ENCODE data around the gene DNAH6.

The DNAH6 gene

GRCh38 chr2:84793641-84794040 is 277.3 kb downstream of the DNAH6 start:
- no peaks in the 10 kb centered on the region for H3F3A ChIP-seq (ENCODE audit: insufficient read depth)
- no peak overlapping the region for H2AFZ ChIP-seq (ENCODE audit: low read depth, low read length, severe bottlenecking)
- H3K4me3 ChIP-seq (ENCODE audit: insufficient read depth, low read length, poor library complexity, severe bottlenecking): no peak overlapping the region
- no peaks in the 10 kb centered on the region for H3K9me3 ChIP-seq (ENCODE audit: insufficient read depth, low read length)
- no peak overlapping the region for H3K27ac ChIP-seq (ENCODE audit: low read depth, low read length)
- no peak overlapping the region for H3K9ac ChIP-seq (ENCODE audit: low read length)
- TF ChIP-seq EZH2phosphoT487 (conservative IDR thresholded peaks at IDR 0.05; ENCODE audit: low read length): no peak
- TF ChIP-seq, protein P1, sequence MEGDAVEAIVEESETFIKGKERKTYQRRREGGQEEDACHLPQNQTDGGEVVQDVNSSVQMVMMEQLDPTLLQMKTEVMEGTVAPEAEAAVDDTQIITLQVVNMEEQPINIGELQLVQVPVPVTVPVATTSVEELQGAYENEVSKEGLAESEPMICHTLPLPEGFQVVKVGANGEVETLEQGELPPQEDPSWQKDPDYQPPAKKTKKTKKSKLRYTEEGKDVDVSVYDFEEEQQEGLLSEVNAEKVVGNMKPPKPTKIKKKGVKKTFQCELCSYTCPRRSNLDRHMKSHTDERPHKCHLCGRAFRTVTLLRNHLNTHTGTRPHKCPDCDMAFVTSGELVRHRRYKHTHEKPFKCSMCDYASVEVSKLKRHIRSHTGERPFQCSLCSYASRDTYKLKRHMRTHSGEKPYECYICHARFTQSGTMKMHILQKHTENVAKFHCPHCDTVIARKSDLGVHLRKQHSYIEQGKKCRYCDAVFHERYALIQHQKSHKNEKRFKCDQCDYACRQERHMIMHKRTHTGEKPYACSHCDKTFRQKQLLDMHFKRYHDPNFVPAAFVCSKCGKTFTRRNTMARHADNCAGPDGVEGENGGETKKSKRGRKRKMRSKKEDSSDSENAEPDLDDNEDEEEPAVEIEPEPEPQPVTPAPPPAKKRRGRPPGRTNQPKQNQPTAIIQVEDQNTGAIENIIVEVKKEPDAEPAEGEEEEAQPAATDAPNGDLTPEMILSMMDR (IDR thresholded peaks at IDR 0.05; ENCODE audit: insufficient read depth, low read length, poor library complexity, severe bottlenecking): no peak
- no peaks in the 10 kb centered on the region for H3K79me2 ChIP-seq (ENCODE audit: insufficient read depth, low read length)
- no peaks in the 10 kb centered on the region for H3K27me3 ChIP-seq (ENCODE audit: low read length)
- no peaks in the 10 kb centered on the region for H3K9me2 ChIP-seq (replicated peaks; ENCODE audit: insufficient read depth, low read length)
- H4K20me1 ChIP-seq (ENCODE audit: low read depth, low read length): no peaks in the 10 kb centered on the region
- H3K4me2 ChIP-seq (ENCODE audit: low read depth, low read length, poor library complexity, severe bottlenecking): no peak overlapping the region
- H3K36me3 ChIP-seq (ENCODE audit: low read length): no peaks in the 10 kb centered on the region

DNA sequence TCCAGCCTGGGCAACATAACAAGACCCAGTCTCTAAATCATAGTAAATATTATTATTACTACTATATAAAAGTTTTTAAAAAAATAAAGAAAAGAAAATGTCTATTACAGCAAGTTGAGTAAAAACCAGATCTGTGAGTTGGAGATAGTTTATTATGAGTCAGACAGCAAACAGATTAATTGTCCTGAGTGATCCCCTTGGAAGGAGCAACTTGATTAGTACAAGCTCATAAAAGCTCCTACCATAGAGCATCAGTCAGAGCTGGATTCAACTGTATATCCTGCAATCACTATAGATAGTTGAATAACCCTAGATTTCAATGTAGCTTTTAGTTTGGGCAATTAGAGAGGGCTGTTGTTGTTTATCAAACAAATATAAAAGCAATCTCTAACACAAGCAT is 280.5 kb downstream of the DNAH6 start:
- Histone ChIP-seq H3K9me3 (ENCODE audit: insufficient read depth, low read length) (no peaks in the 10 kb centered on the region), H4K20me1 (ENCODE audit: low read depth, low read length) (no peaks in the 10 kb centered on the region), H3K4me2 (ENCODE audit: low read depth, low read length, poor library complexity, severe bottlenecking) (no peak overlapping the region), H3K27me3 (ENCODE audit: low read length) (no peaks in the 10 kb centered on the region), H3K27ac (ENCODE audit: low read depth, low read length) (no peak overlapping the region), H3F3A (ENCODE audit: insufficient read depth) (no peaks in the 10 kb centered on the region), H3K36me3 (ENCODE audit: low read length) (no peaks in the 10 kb centered on the region), H3K9ac (ENCODE audit: low read length) (no peak overlapping the region), H3K79me2 (ENCODE audit: insufficient read depth, low read length) (no peaks in the 10 kb centered on the region), H3K9me2 (replicated peaks; ENCODE audit: insufficient read depth, low read length) (no peaks in the 10 kb centered on the region), H3K4me3 (ENCODE audit: insufficient read depth, low read length, poor library complexity, severe bottlenecking) (no peak overlapping the region), H2AFZ (ENCODE audit: low read depth, low read length, severe bottlenecking) (no peak overlapping the region)
- TF ChIP-seq, protein P1 (IDR thresholded peaks at IDR 0.05; ENCODE audit: insufficient read depth, low read length, poor library complexity, severe bottlenecking): no peak
- TF ChIP-seq EZH2phosphoT487 (conservative IDR thresholded peaks at IDR 0.05; ENCODE audit: low read length): no peak

DNA sequence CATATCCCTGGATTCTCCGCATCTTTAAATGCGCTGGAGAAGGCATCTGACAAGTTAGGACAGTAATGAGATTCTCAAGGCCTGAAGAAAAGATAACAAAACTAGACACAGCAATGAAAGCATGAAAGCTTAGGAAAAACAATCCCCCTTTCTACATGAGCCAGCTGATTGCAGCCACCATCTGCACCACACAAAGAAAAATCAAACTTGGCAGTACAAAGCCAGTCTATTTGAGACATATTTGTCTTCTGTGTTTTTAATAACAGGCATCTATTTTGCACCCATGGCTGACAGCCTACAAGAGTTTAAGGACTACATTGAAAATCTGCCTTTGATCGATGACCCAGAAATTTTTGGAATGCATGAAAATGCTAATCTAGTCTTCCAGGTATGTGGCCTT is 281.0 kb downstream of the DNAH6 start:
- Histone ChIP-seq H4K20me1 (ENCODE audit: low read depth, low read length) (no peaks in the 10 kb centered on the region), H3K9ac (ENCODE audit: low read length) (no peak overlapping the region), H3K36me3 (ENCODE audit: low read length) (no peaks in the 10 kb centered on the region), H2AFZ (ENCODE audit: low read depth, low read length, severe bottlenecking) (no peak overlapping the region), H3K9me2 (replicated peaks; ENCODE audit: insufficient read depth, low read length) (no peaks in the 10 kb centered on the region), H3K4me3 (ENCODE audit: insufficient read depth, low read length, poor library complexity, severe bottlenecking) (no peak overlapping the region), H3K27me3 (ENCODE audit: low read length) (no peaks in the 10 kb centered on the region), H3K4me2 (ENCODE audit: low read depth, low read length, poor library complexity, severe bottlenecking) (no peak overlapping the region), H3K79me2 (ENCODE audit: insufficient read depth, low read length) (no peaks in the 10 kb centered on the region), H3K9me3 (ENCODE audit: insufficient read depth, low read length) (no peaks in the 10 kb centered on the region), H3F3A (ENCODE audit: insufficient read depth) (no peaks in the 10 kb centered on the region), H3K27ac (ENCODE audit: low read depth, low read length) (no peak overlapping the region)
- TF ChIP-seq EZH2phosphoT487 (conservative IDR thresholded peaks at IDR 0.05; ENCODE audit: low read length): no peak
- TF ChIP-seq, protein P1 (IDR thresholded peaks at IDR 0.05; ENCODE audit: insufficient read depth, low read length, poor library complexity, severe bottlenecking): no peak
